A375 (cell line): ENCODE measurements around the gene SLC6A6. TPM values are rescaled to one million over a fixed set of nuclear protein-coding genes. Genes with fewer than 3 reads are reported as not detected.

Experiments
- small RNA-seq: library from RNA; depleted of rRNA; stranded (forward); fragments of <200 nt; gene quantifications from one replicate; pipeline ENCODE3, GENCODE V24; 2014
- total RNA-seq: library from RNA; depleted of rRNA; stranded (reverse); fragments of >200 nt; shearing (Covaris generic); gene quantifications from 2 replicates; pipeline ENCODE4 v1.2.3, GENCODE V29; 2014; rRNA removed

The SLC6A6 gene
- 16.4 and 19.5 TPM in 2 replicates for total RNA-seq

GRCh38 chr3:14402304-14402811 lies at the start of gene SLC6A6:
Gene SLC6A6, plus strand, starts transcription at chr3:14402606. Its CDS starts 41,029 bp downstream, at chr3:14443635.

Small RNA genes within 50 kb of the gene (small RNA-seq; reads per million reads assigned to genes)
- 1.0 reads per million, percentile 56 among the genes with 10 or more reads in this experiment for gene RNA5SP124
- gene RNU6-905P, result not detected

Other genes with a start within 250 kb of the SLC6A6 start
- gene XPC, start 224.0 kb upstream of the SLC6A6 start, total RNA-seq, result 37.6 and 38.8 TPM in 2 replicates
- 13.1 and 14.7 TPM in 2 replicates for gene LSM3, start 223.8 kb upstream of the SLC6A6 start, total RNA-seq
- 0.05 and 3.7 TPM in 2 replicates for gene GRIP2, start 137.7 kb downstream of the SLC6A6 start, total RNA-seq
- 21.8 and 24.3 TPM in 2 replicates for gene CCDC174, start 249.2 kb downstream of the SLC6A6 start, total RNA-seq